GM21528 (cell line): ENCODE data around the gene BRD3OS.
"Not testable (repeated sequence)": the region's sequence is repeated elsewhere in the genome, so short reads cannot be mapped to it uniquely, and the experiment has no call there.

Experiments used
- ATAC-seq: cut with Tn5 transposase; IDR thresholded peaks from one replicate; pipeline ENCODE4 v1.9.1; 2021; ENCODE audit warnings: mild to moderate bottlenecking, moderate library complexity; ENCODE audit not compliant: unreplicated experiment, low FRiP score

Gene BRD3OS

DNA sequence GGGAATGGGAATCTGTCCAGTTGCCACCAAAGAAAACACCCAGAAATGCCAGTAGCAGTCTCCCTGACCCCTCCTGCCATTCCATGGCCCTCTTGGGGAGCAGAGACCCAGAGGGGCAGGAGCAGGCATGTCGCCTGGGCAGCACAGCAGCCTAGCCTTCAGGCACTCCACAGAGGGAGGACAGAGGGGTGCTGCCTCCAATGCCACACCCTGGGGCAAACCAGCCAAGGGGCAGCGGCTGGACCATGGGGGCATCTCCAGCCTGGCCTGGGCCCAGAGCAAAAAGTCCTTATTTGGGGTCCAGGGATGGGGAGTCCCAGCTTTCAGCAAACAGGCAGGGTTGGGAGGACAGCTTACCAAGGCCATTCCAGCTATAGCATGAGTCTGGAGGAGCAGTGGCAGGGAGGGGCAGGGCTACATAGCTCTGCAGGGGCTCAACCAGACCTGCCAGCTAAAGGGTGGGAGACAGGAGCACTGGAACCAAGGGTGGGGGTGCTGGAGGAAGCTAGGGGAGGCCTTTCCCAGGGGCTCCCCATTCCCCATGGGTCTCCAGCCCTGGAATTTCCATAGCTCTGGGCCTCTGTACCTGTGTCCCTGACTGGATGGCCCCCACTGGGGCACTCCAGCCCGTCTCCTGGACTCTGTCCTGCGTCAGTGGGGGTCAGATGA lies 35.9 kb downstream of the BRD3OS start:
- no peak for ATAC-seq

DNA sequence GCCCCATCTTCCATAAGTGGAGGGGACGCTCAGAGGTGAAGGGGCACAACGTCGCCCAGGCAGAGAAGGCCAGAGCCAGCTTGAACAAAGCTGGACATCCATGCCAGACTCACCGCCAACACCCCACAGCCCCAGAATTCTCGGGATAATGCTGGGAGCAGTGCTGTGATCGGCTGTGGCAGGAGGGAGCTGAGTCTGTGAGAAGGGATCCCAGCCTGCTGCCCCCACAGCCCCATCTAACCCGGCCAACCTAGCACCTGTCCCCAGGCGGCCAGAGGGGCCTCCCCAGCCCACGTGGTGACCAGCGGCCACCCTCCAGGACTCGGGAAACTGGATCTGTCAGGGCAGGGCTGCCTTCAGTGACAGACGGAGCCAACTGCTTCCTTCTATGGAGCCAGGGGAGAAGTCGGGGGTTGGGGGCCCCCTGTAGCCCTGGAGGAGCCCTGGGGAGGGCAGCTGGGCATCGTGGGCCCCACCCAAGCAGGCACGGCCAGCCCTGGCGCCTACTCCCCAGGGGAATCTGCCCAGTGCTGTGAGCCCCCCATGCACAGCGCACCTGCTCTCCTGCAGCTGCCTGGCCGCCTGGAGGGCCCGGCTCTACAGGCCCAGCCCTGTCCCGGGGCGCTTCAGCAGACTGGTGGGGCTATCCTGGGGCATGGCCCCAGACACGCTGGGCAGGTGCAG lies 36.5 kb downstream of the BRD3OS start:
- ATAC-seq, result no peak

- ATAC-seq, result no peak
These were observed 37.3 kb downstream of the BRD3OS start for GRCh38 chr9:134062461-134063087.

DNA sequence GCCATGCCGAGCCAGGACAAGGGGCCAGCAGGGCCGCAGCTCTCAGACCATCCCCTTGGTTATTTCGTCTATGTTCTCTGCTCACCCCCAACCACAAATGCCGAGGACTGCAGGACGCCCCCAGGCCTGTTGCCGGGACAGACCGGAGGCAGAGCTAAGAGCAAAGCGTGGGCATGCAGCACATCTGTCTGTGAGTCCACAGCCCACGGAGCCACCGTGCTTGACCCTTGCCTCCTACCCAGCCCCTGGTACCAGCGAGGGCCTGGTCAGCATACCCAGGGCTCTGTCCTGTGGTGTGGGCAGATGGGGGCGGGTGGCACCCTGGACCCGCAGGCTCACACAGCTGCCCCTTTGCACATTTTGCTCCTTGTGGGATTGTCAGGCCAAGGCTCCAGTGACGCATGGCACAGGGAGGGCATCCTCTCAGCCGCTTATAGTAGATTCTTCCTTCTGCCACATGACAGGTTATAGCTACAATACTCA lies 37.8 kb downstream of the BRD3OS start:
- ATAC-seq, result no peak

GRCh38 chr9:134063571-134064450 lies 38.5 kb downstream of the BRD3OS start:
- no peak for ATAC-seq

DNA sequence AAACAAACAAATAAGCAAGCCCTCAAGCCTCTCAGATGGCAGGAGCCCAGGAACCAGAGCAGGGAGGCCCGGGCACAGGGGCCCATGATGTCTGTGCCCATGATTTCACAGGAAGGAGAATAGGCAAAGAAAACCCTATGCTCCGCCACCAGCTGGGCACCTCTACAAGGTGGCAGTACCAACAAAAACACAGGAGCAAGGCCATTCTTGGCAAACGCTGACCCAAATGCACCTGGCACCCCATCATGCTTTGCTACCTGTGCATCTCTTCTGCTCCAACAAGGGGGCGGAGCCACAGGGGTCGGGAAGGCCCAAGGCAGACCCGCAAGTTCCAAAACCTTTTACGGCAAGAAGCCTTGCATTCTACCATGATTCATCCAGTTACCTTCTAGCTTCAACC lies 39.4 kb downstream of the BRD3OS start:
- no peak for ATAC-seq

GRCh38 chr9:134065612-134066419 lies 40.5 kb downstream of the BRD3OS start:
- ATAC-seq, result no peak

- ATAC-seq, result no peak
These were observed 41.2 kb downstream of the BRD3OS start for GRCh38 chr9:134066526-134066912.

DNA sequence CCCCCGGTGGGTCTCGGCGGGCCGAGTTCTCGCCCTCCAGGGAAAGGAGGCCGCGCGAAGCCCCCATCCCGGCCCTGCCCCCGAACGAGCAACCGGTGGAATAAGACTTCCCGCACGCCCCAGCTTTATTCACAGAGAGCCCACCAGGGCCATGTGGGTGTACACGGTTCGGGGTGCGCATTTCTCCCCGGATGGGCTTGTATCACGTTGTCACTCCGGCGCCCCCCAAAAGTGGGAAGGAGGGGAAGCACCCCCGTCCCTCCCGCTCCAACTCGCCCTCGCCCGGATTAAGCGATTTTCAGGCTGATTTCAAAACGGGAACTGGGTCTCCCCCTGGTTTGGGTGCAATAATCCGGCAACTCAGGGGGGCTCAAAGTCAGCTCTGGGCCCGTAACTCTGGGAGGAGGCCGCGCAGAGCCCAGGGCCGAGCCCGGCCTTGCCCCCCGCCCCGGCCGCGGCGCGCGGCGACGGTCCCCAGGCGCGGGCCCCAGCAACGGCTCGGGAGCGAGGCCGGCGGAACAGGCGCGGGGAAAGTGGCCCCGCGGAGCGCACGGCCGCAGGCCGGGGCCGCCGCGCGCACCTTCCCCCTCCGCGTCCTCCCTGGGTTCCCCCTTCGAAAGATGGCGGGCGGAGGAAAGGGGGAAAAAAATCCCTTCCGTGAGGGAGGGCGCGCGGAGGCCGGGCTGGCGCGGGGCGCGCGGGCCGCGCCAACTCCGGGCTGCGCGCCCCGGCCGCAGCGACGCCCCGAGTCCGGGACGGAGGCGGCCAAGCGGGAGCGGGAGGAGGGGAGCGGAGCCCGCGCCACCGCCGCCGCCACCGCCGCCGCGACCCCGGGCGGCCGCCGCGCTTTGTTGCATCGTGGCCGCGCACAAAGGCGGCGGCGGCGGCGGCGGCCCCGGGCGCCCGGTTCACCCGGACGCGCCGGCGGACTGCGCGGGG lies 41.9 kb downstream of the BRD3OS start:
- ATAC-seq, result peak; percentile 15

- ATAC-seq, result peak; percentile 68
These were observed 42.8 kb downstream of the BRD3OS start, which contains the start of gene BRD3 for GRCh38 chr9:134067904-134068743. TSS of gene BRD3 (minus strand) at chr9:134068026. CDS start at chr9:134053477, 14,549 bp downstream.

- ATAC-seq, result no peak
These were observed 43.6 kb downstream of the BRD3OS start for GRCh38 chr9:134068744-134069479.

DNA sequence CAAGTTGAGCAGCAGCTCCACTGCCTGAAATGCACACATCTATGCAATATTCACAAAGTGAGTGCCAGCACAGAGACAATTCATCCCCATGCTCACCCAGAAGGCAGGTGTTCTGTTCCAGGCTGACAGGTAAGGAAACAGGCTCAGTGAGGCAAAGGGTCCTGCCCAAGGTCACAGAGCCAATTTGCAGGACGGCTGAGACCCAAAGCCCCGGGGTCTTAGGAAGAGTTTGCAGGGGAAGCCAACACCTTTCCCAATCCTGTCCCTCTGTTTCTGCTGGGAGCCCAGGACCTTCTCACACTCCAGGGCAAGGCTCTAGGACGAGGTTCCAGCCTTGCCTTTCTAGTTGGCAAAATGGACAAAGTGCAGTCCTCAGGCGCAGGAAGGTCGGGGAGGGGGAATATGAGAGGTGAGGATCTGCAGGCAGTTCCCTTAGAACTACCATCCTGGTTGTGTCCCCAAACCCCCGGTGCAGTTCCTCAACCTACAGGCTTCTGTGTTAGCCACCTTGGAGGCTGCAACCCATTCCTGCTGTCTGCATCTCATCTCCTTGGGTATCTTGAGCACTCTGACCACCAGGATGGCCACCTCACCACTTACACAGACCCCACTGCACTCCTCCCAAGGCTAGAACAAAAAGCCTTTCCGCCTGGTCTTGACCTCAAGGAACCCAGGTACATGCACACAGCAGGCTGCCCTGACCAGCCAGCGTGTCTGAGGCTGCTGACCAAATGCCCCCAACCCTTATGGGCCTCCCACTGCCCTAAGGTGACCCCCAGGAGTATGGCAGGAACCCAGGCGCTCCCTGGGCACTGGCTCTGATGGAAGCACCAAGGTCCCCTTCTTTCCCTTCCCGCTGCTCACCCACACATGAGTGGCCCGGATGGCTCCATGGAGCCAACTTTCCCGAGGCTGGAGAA lies 44.5 kb downstream of the BRD3OS start:
- no peak for ATAC-seq

DNA sequence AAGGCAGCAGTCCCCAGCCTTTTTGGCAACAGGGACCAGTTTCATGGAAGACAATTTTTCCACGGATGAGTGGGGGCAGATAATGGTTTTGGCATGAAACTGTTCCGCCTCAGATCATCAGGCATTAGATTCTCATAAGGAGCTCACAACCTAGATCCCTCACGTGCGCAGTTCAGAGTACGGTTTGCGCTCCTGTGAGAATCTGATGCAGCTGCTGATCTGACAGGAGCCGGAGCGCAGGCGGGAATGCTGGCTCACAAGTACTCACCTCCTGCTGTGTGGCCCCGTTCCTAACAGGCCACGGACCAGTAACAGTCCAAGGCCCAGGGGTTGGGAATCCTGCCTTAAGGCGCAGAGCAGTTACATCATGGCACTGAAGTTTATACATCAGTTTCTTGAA lies 45.9 kb downstream of the BRD3OS start:
- no peak for ATAC-seq

DNA sequence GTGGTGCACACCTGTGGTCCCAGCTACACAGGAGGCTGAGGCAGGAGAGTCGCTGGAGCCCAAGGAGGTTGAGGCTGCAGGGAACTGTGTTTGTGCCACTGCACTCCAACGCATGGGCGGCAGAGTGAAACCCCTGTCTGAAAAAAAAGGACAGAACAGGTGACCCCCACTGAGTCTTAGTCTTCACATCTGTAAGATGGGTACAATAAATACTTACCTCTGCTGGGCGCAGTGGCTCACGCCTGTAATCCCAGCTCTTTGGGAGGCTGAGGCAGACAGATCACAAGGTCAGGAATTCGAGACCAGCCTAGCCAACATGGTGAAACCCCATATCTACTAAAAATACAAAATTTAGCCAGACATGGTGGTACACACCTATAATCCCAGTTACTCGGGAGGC lies 47.4 kb downstream of the BRD3OS start:
- not testable (repeated sequence) for ATAC-seq

DNA sequence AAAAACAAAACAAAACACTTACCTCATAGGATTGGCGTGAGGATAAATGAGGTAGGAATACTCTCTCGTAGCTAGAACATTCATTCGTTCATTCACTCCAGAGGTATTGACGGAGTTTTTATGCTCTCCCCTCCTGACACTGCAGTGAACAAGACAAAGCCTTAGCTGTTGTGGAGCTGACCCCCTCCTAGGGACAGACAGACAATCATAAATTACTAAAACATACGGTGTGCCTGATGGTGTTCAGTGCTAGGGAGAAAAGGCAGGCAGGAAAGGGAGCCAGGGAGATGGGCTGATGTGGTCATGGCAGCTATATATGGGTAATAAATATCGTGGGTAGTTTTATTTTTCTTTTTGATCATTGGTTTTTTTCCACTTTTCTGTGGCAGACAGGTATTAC lies 48.2 kb downstream of the BRD3OS start:
- no peak for ATAC-seq

DNA sequence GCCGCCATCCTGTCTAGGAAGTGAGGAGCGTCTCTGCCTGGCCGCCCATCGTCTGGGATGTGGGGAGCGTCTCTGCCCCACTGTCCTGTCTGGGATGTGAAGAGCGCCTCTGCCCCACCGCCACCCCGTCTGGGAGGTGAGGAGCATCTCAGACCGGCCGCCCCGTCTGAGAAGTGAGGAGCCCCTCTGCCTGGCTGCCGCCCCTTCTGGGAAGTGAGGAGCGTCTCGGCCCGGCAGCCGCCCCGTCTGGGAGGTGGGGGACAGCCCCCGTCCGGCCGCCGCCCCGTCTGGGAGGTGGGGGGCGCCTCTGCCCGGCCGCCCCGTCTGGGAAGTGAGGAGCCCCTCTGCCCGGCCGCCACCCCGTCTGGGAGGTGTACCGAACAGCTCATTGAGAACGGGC lies 50.4 kb downstream of the BRD3OS start:
- ATAC-seq, result not testable (repeated sequence)
